GM12878 (cell line): ENCODE results near the gene TMEM131L. TPM values are rescaled to one million over a fixed set of nuclear protein-coding genes. Genes with fewer than 3 reads are reported as not detected.

Source experiments
- ATAC-seq: fragments of 200-7000 bp; cut with Tn5 transposase; 3 replicates; pipeline ENCODE4 v1.9.1; 2020; ENCODE audit warnings: mild to moderate bottlenecking, moderate library complexity
- BruUV-seq: library from RNA; stranded (reverse); fragments of 400-500 nt; replicated peaks from 2 replicates; lab custom pipeline; 2021; lab: Mats Ljungman, UMichigan
- CTCF ChIA-PET: fragments of 300-600 bp; sonication (Branson Sonifier 250); formaldehyde crosslinking; extraction: SDS; loops from one replicate; lab custom pipeline; 2021; ENCODE audit warnings: inconsistent platforms; lab: Yijun Ruan, JAX
- POLR2A ChIA-PET: fragments of 350-600 bp; formaldehyde crosslinking; extraction: SDS; loops from one replicate; lab custom pipeline; 2021; ENCODE audit warnings: inconsistent platforms; lab: Charles Lee
- RAD21 ChIA-PET: fragments of 300-600 bp; sonication (Branson Sonifier 250); formaldehyde crosslinking; loops from one replicate; lab custom pipeline; 2023; ENCODE audit warnings: antibody characterized with exemption; ENCODE audit not compliant: unreplicated experiment; lab: Charles Lee
- SMC1A ChIA-PET: fragments of 300-600 bp; sonication (Branson Sonifier 250); formaldehyde crosslinking; loops from one replicate; lab custom pipeline; 2023; ENCODE audit not compliant: unreplicated experiment, uncharacterized antibody; lab: Charles Lee
- DNase-seq: peaks from one replicate; pipeline ENCODE4 v3.0.0-alpha.2; 2011; ENCODE audit warnings: low read depth, low spot score
- FAIRE-seq: peaks from 3 replicates; lab custom pipeline; 2011; peaks lifted over from hg19 to GRCh38; lab: Jason Lieb, UNC
- H2AFZ ChIP-seq: 2 replicates; pipeline ENCODE4 v1.6.0; 2011; ENCODE audit warnings: low read depth, low read length, control low read depth; ENCODE audit not compliant: control insufficient read depth
- H3K27ac ChIP-seq: 2 replicates; pipeline ENCODE4 v1.5.1; 2011; ENCODE audit warnings: control low read depth; ENCODE audit not compliant: control insufficient read depth, insufficient read depth
- H3K27me3 ChIP-seq, 2 experiments: replicated peaks in 1 of 2; 2 replicates each; pipeline versions ENCODE4 v1.6.0 to v1.6.1; 2011; ENCODE audit warnings: low read length in 1 of 2; ENCODE audit not compliant: control insufficient read depth in 2 of 2, insufficient read depth in 2 of 2
- H3K36me3 ChIP-seq, 2 experiments: 2 replicates each; pipeline ENCODE4 v1.5.1; 2011; ENCODE audit warnings: low read length in 1 of 2; ENCODE audit not compliant: control insufficient read depth in 2 of 2, insufficient read depth in 2 of 2
- H3K4me1 ChIP-seq: 2 replicates; pipeline ENCODE4 v1.6.1; 2011; ENCODE audit warnings: mild to moderate bottlenecking, low read length, moderate library complexity, mixed read lengths; ENCODE audit not compliant: control insufficient read depth, insufficient read depth
- H3K4me2 ChIP-seq: 2 replicates; pipeline ENCODE4 v1.6.0; 2011; ENCODE audit warnings: control low read depth; ENCODE audit not compliant: control insufficient read depth, insufficient read depth
- H3K4me3 ChIP-seq: fragments of 200-600 bp; sonication (generic); 2 replicates; pipeline ENCODE4 v1.5.1; 2016
- H3K79me2 ChIP-seq: 2 replicates; pipeline ENCODE4 v1.6.0; 2011; ENCODE audit warnings: low read length; ENCODE audit not compliant: control insufficient read depth, insufficient read depth
- H3K9ac ChIP-seq: 2 replicates; pipeline ENCODE4 v1.8.0; 2011; ENCODE audit warnings: low read length, control low read depth, mixed read lengths; ENCODE audit not compliant: control insufficient read depth, insufficient read depth
- H3K9me3 ChIP-seq: replicated peaks from 3 replicates; pipeline ENCODE4 v1.5.1; 2011; ENCODE audit warnings: mild to moderate bottlenecking, low read length; ENCODE audit not compliant: control insufficient read depth, insufficient read depth
- H4K20me1 ChIP-seq: 2 replicates; pipeline ENCODE4 v1.6.0; 2011; ENCODE audit not compliant: control insufficient read depth, insufficient read depth
- CHD4 ChIP-seq: fragments of 200-600 bp; sonication (generic); IDR thresholded peaks from 2 replicates; pipeline ENCODE4 v1.6.1; 2016; ENCODE audit warnings: mild to moderate bottlenecking
- EGR1 ChIP-seq, 2 experiments: IDR thresholded peaks; 1 replicate in 1 of 2; 2 replicates in 1 of 2; pipeline ENCODE4 v1.6.1; 2011 to 2012; ENCODE audit warnings: low read depth in 2 of 2, low read length in 2 of 2, borderline replicate concordance in 1 of 2, mild to moderate bottlenecking in 1 of 2, moderate library complexity in 1 of 2
- HDAC2 ChIP-seq: fragments of 200-600 bp; sonication (generic); IDR thresholded peaks from 2 replicates; pipeline ENCODE4 v1.6.1; 2017
- JUNB ChIP-seq: IDR thresholded peaks from 2 replicates; pipeline ENCODE4 v1.6.1; 2016; ENCODE audit warnings: antibody characterized with exemption, mild to moderate bottlenecking
- SMARCA5 ChIP-seq: fragments of 450-650 bp; IDR thresholded peaks from 2 replicates; pipeline ENCODE4 v1.6.1; 2017; ENCODE audit warnings: mild to moderate bottlenecking
- SUPT20H ChIP-seq: IDR thresholded peaks from 2 replicates; pipeline ENCODE4 v1.6.1; 2011; ENCODE audit warnings: low read depth, mild to moderate bottlenecking, low read length, moderate library complexity, borderline replicate concordance; ENCODE audit not compliant: control insufficient read depth
- SUZ12 ChIP-seq: fragments of 200-600 bp; sonication (generic); IDR thresholded peaks from one replicate; pipeline ENCODE4 v1.6.1; 2018; ENCODE audit warnings: antibody characterized with exemption, mild to moderate bottlenecking; ENCODE audit not compliant: unreplicated experiment
- ZNF217 ChIP-seq: fragments of 450-650 bp; IDR thresholded peaks from 2 replicates; pipeline ENCODE4 v1.6.1; 2017; ENCODE audit warnings: antibody characterized with exemption, mild to moderate bottlenecking
- WGBS: methylation state at CpG from one replicate; pipeline ENCODE4 v1.1.6; 2016; ENCODE audit warnings: low lambda C conversion rate; ENCODE audit not compliant: insufficient replicate concordance, insufficient coverage; ENCODE audit errors: missing lambda C conversion rate; 5-methylcytosine and 5-hydroxymethylcytosine counted together
- in situ Hi-C: fragments of 300-500 bp; cut with MboI; formaldehyde crosslinking; loops from 9 replicates; pipeline ENCODE4 v1.14.3; 2018; ENCODE audit warnings: mixed read lengths
- intact Hi-C: fragments of 100-400 bp; cut with micrococcal nuclease; formaldehyde crosslinking; loops from one replicate; pipeline ENCODE4 v1.14.2; 2022; ENCODE audit not compliant: unreplicated experiment
- polyA plus RNA-seq, 11 experiments: library from polyadenylated mRNA; depleted of rRNA in 4 of 11; unstranded in 6 of 11; stranded (reverse) in 5 of 11; fragments of >200 nt; fragmentation: Nextera tagmentation in 4 of 11; fragmentation: Illumina TruSeq in 1 of 11; extraction: Ambion mirVana in 4 of 11; extraction: Trizol in 1 of 11; gene quantifications; 1 replicate in 1 of 11; 2 replicates in 10 of 11; pipeline versions ENCODE4 v1.2.1 to v1.2.3, GENCODE V29; 2011 to 2016; ENCODE audit warnings: inconsistent platforms in 2 of 11, missing spikeins in 2 of 11, low read depth in 1 of 11
- total RNA-seq, 4 experiments: library from RNA; depleted of rRNA in 3 of 4; stranded (reverse); fragments of >200 nt in 3 of 4; fragmentation: Illumina TruSeq in 1 of 4; extraction: Trizol in 1 of 4; gene quantifications; 2 replicates each; pipeline versions ENCODE4 v1.2.1 to v1.2.3, GENCODE V29; 2013 to 2021
- TF ChIP-seq, protein P1 (sequence below): fragments of 450-650 bp; IDR thresholded peaks from 2 replicates; pipeline ENCODE4 v1.6.1; 2017; ENCODE audit warnings: mild to moderate bottlenecking, low read depth, inconsistent platforms; ENCODE audit not compliant: poor library complexity, severe bottlenecking
- TF ChIP-seq, protein P2 (sequence below): fragments of 150-350 bp; IDR thresholded peaks from 2 replicates; pipeline ENCODE4 v1.6.1; 2016; ENCODE audit warnings: low read depth, low read length
- TF ChIP-seq, protein P3 (sequence below): fragments of 450-650 bp; formaldehyde crosslinking; IDR thresholded peaks from 2 replicates; pipeline ENCODE4 v1.5.0; 2022; ENCODE audit warnings: mild to moderate bottlenecking, missing genetic modification characterization

TMEM131L gene
- total and polyA plus RNA-seq, 10 of the 15 experiments (the other 5 are each of a cell fraction or from before 2014, with no cell fraction given) = 8.5 to 101 (median 74.4) TPM

DNA sequence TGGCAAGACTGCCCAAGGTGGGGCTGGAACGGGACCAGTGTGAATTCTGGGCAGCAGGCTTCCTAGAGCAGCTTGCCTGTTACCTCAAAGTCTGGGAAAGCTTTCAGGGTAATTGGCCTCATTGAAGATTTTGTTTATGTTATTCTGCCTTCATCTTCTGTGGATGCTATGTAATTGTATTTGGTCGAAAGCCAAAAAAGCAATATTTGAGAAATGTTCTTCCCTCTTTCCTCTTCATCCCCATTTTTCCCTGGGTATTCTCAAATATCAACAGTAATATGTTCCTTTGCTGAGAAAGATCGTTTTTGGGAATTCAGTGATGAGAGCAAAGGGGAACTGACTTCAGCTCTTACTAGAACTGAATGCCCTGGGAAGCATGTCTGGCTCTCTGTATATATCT is 12.9 kb downstream of the TMEM131L start:
- RAD21 ChIA-PET = interaction anchor here (0.7 to 15.8 kb wide), 6 partner anchors 10 to 44 kb away, joined by 3 to 429 read pairs (median 8); partner anchors contain the start of gene TMEM131L
- ATAC-seq (no peak), DNase-seq (no peak), FAIRE-seq (no peak)
- peaks cover 97% of the 10 kb centered on the region for H3K79me2 ChIP-seq
- no TSS peak for BruUV-seq
- H3K27ac ChIP-seq = peak overlapping the region; percentile 62
- intact Hi-C loops = no loop called here
- H2AFZ ChIP-seq = peak overlapping the region; percentile 8; the same call in 1 of the 2 replicates
- CTCF ChIA-PET = interaction anchor here (0.6 to 1.9 kb wide), 6 partner anchors 8 to 134 kb away, joined by 3 to 12 read pairs (median 4); no protein-coding TSS in a partner anchor
- no peaks in the 10 kb centered on the region for H3K27me3 ChIP-seq
- peaks cover 59% of the 10 kb centered on the region for H3K4me1 ChIP-seq
- WGBS = 29% methylated on average over 3 of the region's 3 CpGs
- no peak overlapping the region; the same call in 1 of the 2 replicates for H3K9ac ChIP-seq
- POLR2A ChIA-PET = interaction anchor here (0.8 to 16.1 kb wide), 6 partner anchors 11 to 81 kb away, joined by 3 to 268 read pairs (median 3); no protein-coding TSS in a partner anchor
- H4K20me1 ChIP-seq = no peaks in the 10 kb centered on the region
- peak overlapping the region; percentile 56 for H3K4me2 ChIP-seq
- SMC1A ChIA-PET = interaction anchor here (0.6 to 8.6 kb wide), 10 partner anchors 10 to 137 kb away, joined by 3 to 121 read pairs (median 6); partner anchors contain the start of gene TMEM131L
- in situ Hi-C loops = no loop called here
- no peaks in the 10 kb centered on the region; the same call in 2 of the 3 replicates for H3K9me3 ChIP-seq
- peaks cover 7 to 33% of the 10 kb centered on the region in 2 experiments for H3K36me3 ChIP-seq
- peak overlapping the region; percentile 48; the same call in 1 of the 2 replicates for H3K4me3 ChIP-seq
- no peak for TF ChIP-seq SUZ12
- TF ChIP-seq, protein P1, sequence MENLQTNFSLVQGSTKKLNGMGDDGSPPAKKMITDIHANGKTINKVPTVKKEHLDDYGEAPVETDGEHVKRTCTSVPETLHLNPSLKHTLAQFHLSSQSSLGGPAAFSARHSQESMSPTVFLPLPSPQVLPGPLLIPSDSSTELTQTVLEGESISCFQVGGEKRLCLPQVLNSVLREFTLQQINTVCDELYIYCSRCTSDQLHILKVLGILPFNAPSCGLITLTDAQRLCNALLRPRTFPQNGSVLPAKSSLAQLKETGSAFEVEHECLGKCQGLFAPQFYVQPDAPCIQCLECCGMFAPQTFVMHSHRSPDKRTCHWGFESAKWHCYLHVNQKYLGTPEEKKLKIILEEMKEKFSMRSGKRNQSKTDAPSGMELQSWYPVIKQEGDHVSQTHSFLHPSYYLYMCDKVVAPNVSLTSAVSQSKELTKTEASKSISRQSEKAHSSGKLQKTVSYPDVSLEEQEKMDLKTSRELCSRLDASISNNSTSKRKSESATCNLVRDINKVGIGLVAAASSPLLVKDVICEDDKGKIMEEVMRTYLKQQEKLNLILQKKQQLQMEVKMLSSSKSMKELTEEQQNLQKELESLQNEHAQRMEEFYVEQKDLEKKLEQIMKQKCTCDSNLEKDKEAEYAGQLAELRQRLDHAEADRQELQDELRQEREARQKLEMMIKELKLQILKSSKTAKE = no peak
- no peak for TF ChIP-seq EGR1 (IDR thresholded peaks at IDR 0.05; ENCODE audit: borderline replicate concordance in 1 of 2, low read depth in 2 of 2, low read length in 2 of 2)
- TF ChIP-seq JUNB = no peak
- no peak for TF ChIP-seq SUPT20H
- no peak for TF ChIP-seq SMARCA5
- TF ChIP-seq ZNF217 = no peak
- no peak for TF ChIP-seq CHD4
- no peak for TF ChIP-seq HDAC2
- TF ChIP-seq, protein P2, sequence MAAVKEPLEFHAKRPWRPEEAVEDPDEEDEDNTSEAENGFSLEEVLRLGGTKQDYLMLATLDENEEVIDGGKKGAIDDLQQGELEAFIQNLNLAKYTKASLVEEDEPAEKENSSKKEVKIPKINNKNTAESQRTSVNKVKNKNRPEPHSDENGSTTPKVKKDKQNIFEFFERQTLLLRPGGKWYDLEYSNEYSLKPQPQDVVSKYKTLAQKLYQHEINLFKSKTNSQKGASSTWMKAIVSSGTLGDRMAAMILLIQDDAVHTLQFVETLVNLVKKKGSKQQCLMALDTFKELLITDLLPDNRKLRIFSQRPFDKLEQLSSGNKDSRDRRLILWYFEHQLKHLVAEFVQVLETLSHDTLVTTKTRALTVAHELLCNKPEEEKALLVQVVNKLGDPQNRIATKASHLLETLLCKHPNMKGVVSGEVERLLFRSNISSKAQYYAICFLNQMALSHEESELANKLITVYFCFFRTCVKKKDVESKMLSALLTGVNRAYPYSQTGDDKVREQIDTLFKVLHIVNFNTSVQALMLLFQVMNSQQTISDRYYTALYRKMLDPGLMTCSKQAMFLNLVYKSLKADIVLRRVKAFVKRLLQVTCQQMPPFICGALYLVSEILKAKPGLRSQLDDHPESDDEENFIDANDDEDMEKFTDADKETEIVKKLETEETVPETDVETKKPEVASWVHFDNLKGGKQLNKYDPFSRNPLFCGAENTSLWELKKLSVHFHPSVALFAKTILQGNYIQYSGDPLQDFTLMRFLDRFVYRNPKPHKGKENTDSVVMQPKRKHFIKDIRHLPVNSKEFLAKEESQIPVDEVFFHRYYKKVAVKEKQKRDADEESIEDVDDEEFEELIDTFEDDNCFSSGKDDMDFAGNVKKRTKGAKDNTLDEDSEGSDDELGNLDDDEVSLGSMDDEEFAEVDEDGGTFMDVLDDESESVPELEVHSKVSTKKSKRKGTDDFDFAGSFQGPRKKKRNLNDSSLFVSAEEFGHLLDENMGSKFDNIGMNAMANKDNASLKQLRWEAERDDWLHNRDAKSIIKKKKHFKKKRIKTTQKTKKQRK = no peak
- TF ChIP-seq, protein P3, sequence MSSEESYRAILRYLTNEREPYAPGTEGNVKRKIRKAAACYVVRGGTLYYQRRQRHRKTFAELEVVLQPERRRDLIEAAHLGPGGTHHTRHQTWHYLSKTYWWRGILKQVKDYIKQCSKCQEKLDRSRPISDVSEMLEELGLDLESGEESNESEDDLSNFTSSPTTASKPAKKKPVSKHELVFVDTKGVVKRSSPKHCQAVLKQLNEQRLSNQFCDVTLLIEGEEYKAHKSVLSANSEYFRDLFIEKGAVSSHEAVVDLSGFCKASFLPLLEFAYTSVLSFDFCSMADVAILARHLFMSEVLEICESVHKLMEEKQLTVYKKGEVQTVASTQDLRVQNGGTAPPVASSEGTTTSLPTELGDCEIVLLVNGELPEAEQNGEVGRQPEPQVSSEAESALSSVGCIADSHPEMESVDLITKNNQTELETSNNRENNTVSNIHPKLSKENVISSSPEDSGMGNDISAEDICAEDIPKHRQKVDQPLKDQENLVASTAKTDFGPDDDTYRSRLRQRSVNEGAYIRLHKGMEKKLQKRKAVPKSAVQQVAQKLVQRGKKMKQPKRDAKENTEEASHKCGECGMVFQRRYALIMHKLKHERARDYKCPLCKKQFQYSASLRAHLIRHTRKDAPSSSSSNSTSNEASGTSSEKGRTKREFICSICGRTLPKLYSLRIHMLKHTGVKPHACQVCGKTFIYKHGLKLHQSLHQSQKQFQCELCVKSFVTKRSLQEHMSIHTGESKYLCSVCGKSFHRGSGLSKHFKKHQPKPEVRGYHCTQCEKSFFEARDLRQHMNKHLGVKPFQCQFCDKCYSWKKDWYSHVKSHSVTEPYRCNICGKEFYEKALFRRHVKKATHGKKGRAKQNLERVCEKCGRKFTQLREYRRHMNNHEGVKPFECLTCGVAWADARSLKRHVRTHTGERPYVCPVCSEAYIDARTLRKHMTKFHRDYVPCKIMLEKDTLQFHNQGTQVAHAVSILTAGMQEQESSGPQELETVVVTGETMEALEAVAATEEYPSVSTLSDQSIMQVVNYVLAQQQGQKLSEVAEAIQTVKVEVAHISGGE (CRISPR knock-in tag) = no peak
